K562 (cell line): ENCODE data around the gene BTG2. TPM values are rescaled to one million over a fixed set of nuclear protein-coding genes. Genes with fewer than 3 reads are reported as not detected.

Source experiments
- ESRRB ChIP-seq: fragments of 250-450 bp; sonication (Bioruptor Pico); IDR thresholded peaks from 2 replicates; pipeline ENCODE4 v1.5.0; 2020; ENCODE audit warnings: mild to moderate bottlenecking, moderate library complexity, borderline replicate concordance
- ETS2 ChIP-seq: IDR thresholded peaks from 2 replicates; pipeline ENCODE4 v1.6.1; 2016; ENCODE audit warnings: borderline replicate concordance, missing genetic modification characterization, mild to moderate bottlenecking, moderate library complexity, missing compliant biosample characterization; ENCODE audit not compliant: poor library complexity, severe bottlenecking
- FOXK1 ChIP-seq: sonication (generic); formaldehyde crosslinking; IDR thresholded peaks from 2 replicates; pipeline ENCODE4 v1.8.0; 2022; ENCODE audit warnings: missing genetic modification reagents, mild to moderate bottlenecking, borderline replicate concordance
- FOXP4 ChIP-seq: sonication (generic); formaldehyde crosslinking; IDR thresholded peaks from 2 replicates; pipeline ENCODE4 v1.8.0; 2022; ENCODE audit warnings: mild to moderate bottlenecking, missing genetic modification reagents, borderline replicate concordance
- HCFC1 ChIP-seq: IDR thresholded peaks from 2 replicates; pipeline ENCODE4 v1.6.1; 2012; ENCODE audit warnings: low read depth, low read length, improper control_type of control experiment
- HDAC1 ChIP-seq, 2 experiments: fragments of 450-650 bp; IDR thresholded peaks; 2 replicates each; pipeline ENCODE4 v1.6.1; 2016 to 2017; ENCODE audit warnings: inconsistent platforms in 1 of 2, mild to moderate bottlenecking in 1 of 2, moderate library complexity in 1 of 2
- MCM2 ChIP-seq: fragments of 450-650 bp; IDR thresholded peaks from 2 replicates; pipeline ENCODE4 v1.6.1; 2017; ENCODE audit warnings: low read depth, mild to moderate bottlenecking
- REST ChIP-seq, 2 experiments: fragments of 450-650 bp; formaldehyde crosslinking in 1 of 2; IDR thresholded peaks; 2 replicates each; pipeline versions ENCODE4 v1.4.0 to v1.6.1; 2014 to 2020; ENCODE audit warnings: mild to moderate bottlenecking in 2 of 2, borderline replicate concordance in 1 of 2, low read depth in 1 of 2
- RFX5 ChIP-seq: IDR thresholded peaks from 2 replicates; pipeline ENCODE4 v1.6.1; 2011; ENCODE audit warnings: low read depth, mild to moderate bottlenecking, improper control_type of control experiment, low read length
- SAP30 ChIP-seq: fragments of 200-600 bp; sonication (generic); IDR thresholded peaks from 2 replicates; pipeline ENCODE4 v1.6.1; 2012; ENCODE audit warnings: borderline replicate concordance, low read depth, mild to moderate bottlenecking, moderate library complexity, low read length, control low read depth, inconsistent platforms; ENCODE audit not compliant: insufficient read depth, poor library complexity, severe bottlenecking
- SMAD3 ChIP-seq: fragments of 450-650 bp; formaldehyde crosslinking; conservative IDR thresholded peaks from 2 replicates; pipeline ENCODE4 v1.4.0; 2020; ENCODE audit warnings: mild to moderate bottlenecking
- SRF ChIP-seq, 2 experiments: fragments of 250-450, 450-650 bp in 1 of 2; sonication (Bioruptor Pico) in 1 of 2; sonication (generic) in 1 of 2; formaldehyde crosslinking; IDR thresholded peaks; 2 replicates each; pipeline versions ENCODE4 v1.5.0 to v1.5.1; 2020 to 2022; ENCODE audit warnings: mild to moderate bottlenecking in 1 of 2, missing genetic modification reagents in 1 of 2
- TEAD4 ChIP-seq, 2 experiments: sonication (generic) in 1 of 2; formaldehyde crosslinking in 1 of 2; IDR thresholded peaks; 2 replicates each; pipeline versions ENCODE4 v1.6.1 to v1.8.0; 2012 to 2022; ENCODE audit warnings: borderline replicate concordance in 1 of 2, inconsistent platforms in 1 of 2, low read length in 1 of 2, mild to moderate bottlenecking in 1 of 2, missing genetic modification reagents in 1 of 2
- ZNF232 ChIP-seq: sonication (generic); formaldehyde crosslinking; IDR thresholded peaks from 2 replicates; pipeline ENCODE4 v1.8.0; 2022; ENCODE audit warnings: mild to moderate bottlenecking, missing genetic modification reagents
- polyA plus RNA-seq, 8 experiments: library from polyadenylated mRNA; depleted of rRNA in 4 of 8; stranded (reverse) in 5 of 8; unstranded in 3 of 8; fragments of >200 nt; fragmentation: Nextera tagmentation in 2 of 8; fragmentation: Illumina TruSeq in 1 of 8; extraction: Ambion mirVana in 2 of 8; extraction: Trizol in 1 of 8; gene quantifications; 2 replicates each; pipeline versions ENCODE4 v1.2.1 to v1.2.3, GENCODE V29; 2011 to 2014; ENCODE audit warnings: inconsistent platforms in 1 of 8, missing spikeins in 1 of 8
- total RNA-seq, 7 experiments: library from RNA; depleted of rRNA in 6 of 7; stranded (reverse); fragments of >200 nt in 6 of 7; fragmentation: Illumina TruSeq in 2 of 7; extraction: Trizol in 2 of 7; gene quantifications; 2 replicates each; pipeline versions ENCODE4 v1.2.1 to v1.2.3, GENCODE V29; 2011 to 2021; ENCODE audit warnings: low replicate concordance in 1 of 7

BTG2 gene
- total and polyA plus RNA-seq, 9 of the 15 experiments (the other 6 are each of a cell fraction or from before 2014, with no cell fraction given), result 2.3 to 41.9 (median 8.7) TPM

GRCh38 chr1:203304919-203305808 lies at the start of gene BTG2 (continued):
- TF ChIP-seq REST (IDR thresholded peaks at IDR 0.05; ENCODE audit: borderline replicate concordance), result no peak
- TF ChIP-seq REST (CRISPR knock-in tag; IDR thresholded peaks at IDR 0.05; ENCODE audit: low read depth), result no peak
- TF ChIP-seq SMAD3 (CRISPR knock-in tag), result no peak
- TF ChIP-seq MCM2, result no peak
- peak in 1 of 2 experiments; percentile 85; a peak in 1 of 4 replicates for TF ChIP-seq SRF (CRISPR knock-in tag; IDR thresholded peaks at IDR 0.05)
- TF ChIP-seq HDAC1 (IDR thresholded peaks at IDR 0.05), result peak in 1 of 2 experiments; percentile 77; a peak in 2 of 4 replicates
- TF ChIP-seq ESRRB (CRISPR knock-in tag), result no peak
- TF ChIP-seq SAP30, result peak; percentile 45
- no peak for TF ChIP-seq RFX5
- TF ChIP-seq HCFC1, result no peak
- TF ChIP-seq FOXK1 (CRISPR knock-in tag), result peak; percentile 93; the same call in 1 of the 2 replicates
- TF ChIP-seq ETS2 (tag), result no peak
- 0 out of 2 replicates have a peak, but pooled peaks have one; percentile 72 for TF ChIP-seq FOXP4
- no peak for TF ChIP-seq TEAD4 (IDR thresholded peaks at IDR 0.05; ENCODE audit: low read length)
- no peak for TF ChIP-seq TEAD4 (CRISPR knock-in tag; IDR thresholded peaks at IDR 0.05; ENCODE audit: borderline replicate concordance)
- 0 out of 2 replicates have a peak, but pooled peaks have one; percentile 80 for TF ChIP-seq ZNF232 (CRISPR knock-in tag)
